ENCODE results near the gene TMC4.

TMC4 gene

DNA sequence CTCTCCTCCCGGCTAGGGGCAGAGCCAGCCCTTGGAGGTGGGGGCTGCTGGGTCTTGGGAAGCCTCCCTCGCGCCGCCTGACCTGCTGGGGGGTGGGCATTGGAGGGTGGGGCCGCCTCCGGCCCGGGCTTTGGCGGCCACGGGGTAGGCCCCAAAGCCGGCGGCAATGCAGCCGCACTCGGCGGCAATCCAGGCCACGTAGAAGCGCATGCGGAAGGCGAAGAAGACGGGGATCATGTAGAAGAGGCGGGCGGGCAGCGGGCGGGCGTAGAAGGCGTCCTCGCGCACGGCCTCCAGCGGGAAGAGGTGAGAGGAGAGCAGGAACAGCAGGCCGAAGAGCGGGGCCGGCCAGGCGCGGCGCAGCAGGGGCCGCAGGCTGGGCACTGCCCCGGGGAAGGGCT is 7.7 kb upstream of the TMC4 start:
- no peak overlapping the region for H3K27ac ChIP-seq
- TF ChIP-seq, protein P1, sequence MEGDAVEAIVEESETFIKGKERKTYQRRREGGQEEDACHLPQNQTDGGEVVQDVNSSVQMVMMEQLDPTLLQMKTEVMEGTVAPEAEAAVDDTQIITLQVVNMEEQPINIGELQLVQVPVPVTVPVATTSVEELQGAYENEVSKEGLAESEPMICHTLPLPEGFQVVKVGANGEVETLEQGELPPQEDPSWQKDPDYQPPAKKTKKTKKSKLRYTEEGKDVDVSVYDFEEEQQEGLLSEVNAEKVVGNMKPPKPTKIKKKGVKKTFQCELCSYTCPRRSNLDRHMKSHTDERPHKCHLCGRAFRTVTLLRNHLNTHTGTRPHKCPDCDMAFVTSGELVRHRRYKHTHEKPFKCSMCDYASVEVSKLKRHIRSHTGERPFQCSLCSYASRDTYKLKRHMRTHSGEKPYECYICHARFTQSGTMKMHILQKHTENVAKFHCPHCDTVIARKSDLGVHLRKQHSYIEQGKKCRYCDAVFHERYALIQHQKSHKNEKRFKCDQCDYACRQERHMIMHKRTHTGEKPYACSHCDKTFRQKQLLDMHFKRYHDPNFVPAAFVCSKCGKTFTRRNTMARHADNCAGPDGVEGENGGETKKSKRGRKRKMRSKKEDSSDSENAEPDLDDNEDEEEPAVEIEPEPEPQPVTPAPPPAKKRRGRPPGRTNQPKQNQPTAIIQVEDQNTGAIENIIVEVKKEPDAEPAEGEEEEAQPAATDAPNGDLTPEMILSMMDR (conservative IDR thresholded peaks at IDR 0.05; ENCODE audit: low read depth, low read length), result no peak
- no peaks in the 10 kb centered on the region for H3K36me3 ChIP-seq (ENCODE audit: insufficient read depth)
- H3K4me2 ChIP-seq, result no peak overlapping the region
- H3K4me3 ChIP-seq (IDR thresholded peaks at IDR 0.05; ENCODE audit: insufficient read depth, low read depth, low read length), result no peak overlapping the region
- H3K79me2 ChIP-seq (ENCODE audit: insufficient read depth, low read depth), result no peaks in the 10 kb centered on the region
- no peaks in the 10 kb centered on the region for H3K27me3 ChIP-seq (ENCODE audit: insufficient read depth, low read depth)
- H2AFZ ChIP-seq (ENCODE audit: low read depth), result no peak overlapping the region
- H3K9ac ChIP-seq, result no peak overlapping the region
- no peaks in the 10 kb centered on the region for H4K20me1 ChIP-seq (ENCODE audit: insufficient read depth)
- no peaks in the 10 kb centered on the region for H3K4me1 ChIP-seq (ENCODE audit: low read depth, poor library complexity, severe bottlenecking)

DNA sequence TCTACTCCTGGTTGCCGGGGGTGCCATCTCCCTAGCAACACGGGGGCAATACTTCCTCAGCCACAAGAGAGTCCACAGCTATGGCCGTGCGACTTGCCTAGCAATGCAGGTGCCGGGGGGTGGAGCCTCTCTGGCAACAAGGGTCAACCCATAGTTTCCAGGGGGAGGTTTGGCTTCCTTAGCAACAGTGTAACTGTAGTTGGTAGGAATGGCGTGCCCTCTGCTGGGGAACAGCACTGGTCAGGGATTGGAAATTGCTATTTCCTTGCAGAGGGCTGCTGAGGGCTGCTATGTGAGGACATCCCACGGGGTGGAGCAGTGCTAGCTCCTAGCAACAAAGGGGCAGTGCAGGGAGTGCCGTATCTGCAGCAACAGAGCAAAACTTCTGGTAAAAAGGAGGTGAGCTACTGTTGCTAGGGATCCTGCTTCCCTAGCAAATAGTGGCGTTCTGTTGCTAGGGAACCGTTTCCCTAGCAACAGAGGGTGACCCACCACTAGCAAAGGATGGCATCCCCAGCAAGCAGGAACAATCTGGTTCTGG is 7.0 kb upstream of the TMC4 start:
- no peaks in the 10 kb centered on the region for H3K4me1 ChIP-seq (ENCODE audit: low read depth, poor library complexity, severe bottlenecking)
- no peak overlapping the region for H3K4me2 ChIP-seq
- TF ChIP-seq, protein P1 (conservative IDR thresholded peaks at IDR 0.05; ENCODE audit: low read depth, low read length), result no peak
- H3K27me3 ChIP-seq (ENCODE audit: insufficient read depth, low read depth), result no peaks in the 10 kb centered on the region
- no peaks in the 10 kb centered on the region for H3K79me2 ChIP-seq (ENCODE audit: insufficient read depth, low read depth)
- no peak overlapping the region for H2AFZ ChIP-seq (ENCODE audit: low read depth)
- no peak overlapping the region for H3K9ac ChIP-seq
- H3K36me3 ChIP-seq (ENCODE audit: insufficient read depth), result no peaks in the 10 kb centered on the region
- no peak overlapping the region for H3K27ac ChIP-seq
- no peak overlapping the region for H3K4me3 ChIP-seq (IDR thresholded peaks at IDR 0.05; ENCODE audit: insufficient read depth, low read depth, low read length)
- no peaks in the 10 kb centered on the region for H4K20me1 ChIP-seq (ENCODE audit: insufficient read depth)

- TF ChIP-seq, protein P1 (conservative IDR thresholded peaks at IDR 0.05; ENCODE audit: low read depth, low read length), result no peak
- Histone ChIP-seq H3K4me2 (no peak overlapping the region), H3K36me3 (ENCODE audit: insufficient read depth) (no peaks in the 10 kb centered on the region), H4K20me1 (ENCODE audit: insufficient read depth) (no peaks in the 10 kb centered on the region), H3K4me1 (ENCODE audit: low read depth, poor library complexity, severe bottlenecking) (no peaks in the 10 kb centered on the region), H3K79me2 (ENCODE audit: insufficient read depth, low read depth) (no peaks in the 10 kb centered on the region), H3K4me3 (IDR thresholded peaks at IDR 0.05; ENCODE audit: insufficient read depth, low read depth, low read length) (no peak overlapping the region), H3K27me3 (ENCODE audit: insufficient read depth, low read depth) (no peaks in the 10 kb centered on the region), H3K9ac (no peak overlapping the region), H3K27ac (no peak overlapping the region), H2AFZ (ENCODE audit: low read depth) (no peak overlapping the region)
Observed at GRCh38 chr19:54179262-54179852, 6.4 kb upstream of the TMC4 start.

GRCh38 chr19:54178581-54179261 is 5.8 kb upstream of the TMC4 start:
- H3K4me2 ChIP-seq, result no peak overlapping the region
- no peaks in the 10 kb centered on the region for H3K4me1 ChIP-seq (ENCODE audit: low read depth, poor library complexity, severe bottlenecking)
- H3K36me3 ChIP-seq (ENCODE audit: insufficient read depth), result no peaks in the 10 kb centered on the region
- no peak overlapping the region for H3K9ac ChIP-seq
- TF ChIP-seq, protein P1 (conservative IDR thresholded peaks at IDR 0.05; ENCODE audit: low read depth, low read length), result no peak
- peaks cover under 1% of the 10 kb centered on the region; the same call in 1 of the 2 replicates for H3K27me3 ChIP-seq (ENCODE audit: insufficient read depth, low read depth)
- no peak overlapping the region for H2AFZ ChIP-seq (ENCODE audit: low read depth)
- no peak overlapping the region for H3K4me3 ChIP-seq (IDR thresholded peaks at IDR 0.05; ENCODE audit: insufficient read depth, low read depth, low read length)
- no peaks in the 10 kb centered on the region for H3K79me2 ChIP-seq (ENCODE audit: insufficient read depth, low read depth)
- H3K27ac ChIP-seq, result no peak overlapping the region
- H4K20me1 ChIP-seq (ENCODE audit: insufficient read depth), result no peaks in the 10 kb centered on the region
